ENCODE data around the gene F10. TPM values are rescaled to one million over a fixed set of nuclear protein-coding genes. Genes with fewer than 3 reads are reported as not detected.

Gene F10
- total and polyA plus RNA-seq, 3 donors from 2014 or later = 19.9 to 33.7 (median 31.9) TPM

- no peak for TF ChIP-seq CTCF (IDR thresholded peaks at IDR 0.05)
- intact Hi-C loops (cut with DNase I; ENCODE audit: low total_unique reads) = no loop called here
- H3K27me3 ChIP-seq = no peaks in the 10 kb centered on the region
- no peaks in the 10 kb centered on the region for H3K4me1 ChIP-seq
- 97% methylated on average over 13 of the region's 13 CpGs for WGBS, 2 donors
- H3K4me3 ChIP-seq = no peak overlapping the region
- DNase-seq = no peak
- H3K27ac ChIP-seq = no peak overlapping the region
- no peaks in the 10 kb centered on the region for H3K36me3 ChIP-seq (ENCODE audit: low read depth, missing control alignments)
- H3K9me3 ChIP-seq = no peaks in the 10 kb centered on the region
Measured at GRCh38 chr13:113169277-113170272, 47.0 kb downstream of the F10 start.

GRCh38 chr13:113170511-113170910 lies 47.9 kb downstream of the F10 start:
- Histone ChIP-seq H3K9me3 (no peaks in the 10 kb centered on the region), H3K4me3 (no peak overlapping the region), H3K27ac (no peak overlapping the region), H3K27me3 (no peaks in the 10 kb centered on the region), H3K4me1 (no peaks in the 10 kb centered on the region), H3K36me3 (ENCODE audit: low read depth, missing control alignments) (no peaks in the 10 kb centered on the region)
- intact Hi-C loops (cut with DNase I; ENCODE audit: low total_unique reads) = no loop called here
- WGBS, 2 donors = 89 to 90% methylated on average over 5 of the region's 5 CpGs
- DNase-seq = no peak
- TF ChIP-seq POLR2A (IDR thresholded peaks at IDR 0.05) (no peak), CTCF (IDR thresholded peaks at IDR 0.05) (no peak)

GRCh38 chr13:113171250-113172125 lies 48.9 kb downstream of the F10 start:
- H3K9me3 ChIP-seq = no peaks in the 10 kb centered on the region
- H3K4me1 ChIP-seq = no peaks in the 10 kb centered on the region
- intact Hi-C loops (cut with DNase I; ENCODE audit: low total_unique reads) = no loop called here
- H3K27ac ChIP-seq = no peak overlapping the region
- DNase-seq = no peak
- TF ChIP-seq CTCF (IDR thresholded peaks at IDR 0.05) = no peak
- TF ChIP-seq POLR2A (IDR thresholded peaks at IDR 0.05) = no peak
- H3K4me3 ChIP-seq = no peak overlapping the region
- H3K27me3 ChIP-seq = no peaks in the 10 kb centered on the region
- no peaks in the 10 kb centered on the region for H3K36me3 ChIP-seq (ENCODE audit: low read depth, missing control alignments)
- WGBS, 2 donors = 92 to 94% methylated on average over 27 to 34 of the region's 34 CpGs

- H3K36me3 ChIP-seq (ENCODE audit: low read depth, missing control alignments) = no peaks in the 10 kb centered on the region
- no peak overlapping the region for H3K27ac ChIP-seq
- H3K27me3 ChIP-seq = no peaks in the 10 kb centered on the region
- DNase-seq = no peak
- no peak overlapping the region for H3K4me3 ChIP-seq
- no peaks in the 10 kb centered on the region for H3K9me3 ChIP-seq
- intact Hi-C loops (cut with DNase I; ENCODE audit: low total_unique reads) = no loop called here
- TF ChIP-seq CTCF (IDR thresholded peaks at IDR 0.05) (no peak), POLR2A (IDR thresholded peaks at IDR 0.05) (no peak)
- H3K4me1 ChIP-seq = no peaks in the 10 kb centered on the region
- 93 to 95% methylated on average over 10 to 13 of the region's 13 CpGs for WGBS, 2 donors
Measured at GRCh38 chr13:113172419-113172926, 49.9 kb downstream of the F10 start.
